GM21737 (cell line): Measurements from ENCODE around the gene FSTL4.

Experiments used
- ATAC-seq: cut with Tn5 transposase; IDR thresholded peaks from one replicate; pipeline ENCODE4 v1.9.1; 2021; ENCODE audit warnings: mild to moderate bottlenecking, moderate library complexity; ENCODE audit not compliant: unreplicated experiment

Gene FSTL4

GRCh38 chr5:133612249-133612860 lies at the start of gene FSTL4:
Gene FSTL4, minus strand, starts transcription at chr5:133612541.
- no peak for ATAC-seq

GRCh38 chr5:133661389-133661788 lies 49.0 kb upstream of the FSTL4 start:
- ATAC-seq = no peak

- ATAC-seq = no peak
Measured at GRCh38 chr5:133658327-133658726, 46.0 kb upstream of the FSTL4 start.

- ATAC-seq = no peak
Measured at GRCh38 chr5:133657036-133657435, 44.7 kb upstream of the FSTL4 start.

- no peak for ATAC-seq
Measured at GRCh38 chr5:133655966-133656365, 43.6 kb upstream of the FSTL4 start.

- ATAC-seq = no peak
Measured at GRCh38 chr5:133653760-133654049, 41.4 kb upstream of the FSTL4 start.

- ATAC-seq = no peak
Measured at GRCh38 chr5:133652951-133653759, 40.8 kb upstream of the FSTL4 start.

GRCh38 chr5:133644000-133644865 lies 31.9 kb upstream of the FSTL4 start:
- ATAC-seq = no peak

GRCh38 chr5:133643365-133643764 lies 31.0 kb upstream of the FSTL4 start:
- ATAC-seq = no peak

- ATAC-seq = no peak
Measured at GRCh38 chr5:133642153-133642722, 29.9 kb upstream of the FSTL4 start.

GRCh38 chr5:133641683-133642082 lies 29.3 kb upstream of the FSTL4 start:
- no peak for ATAC-seq

GRCh38 chr5:133639850-133640528 lies 27.6 kb upstream of the FSTL4 start:
- no peak for ATAC-seq

- no peak for ATAC-seq
Measured at GRCh38 chr5:133638436-133638835, 26.1 kb upstream of the FSTL4 start.

- ATAC-seq = no peak
Measured at GRCh38 chr5:133637206-133637605, 24.9 kb upstream of the FSTL4 start.

GRCh38 chr5:133635051-133635450 lies 22.7 kb upstream of the FSTL4 start:
- no peak for ATAC-seq

GRCh38 chr5:133627180-133627579 lies 14.8 kb upstream of the FSTL4 start:
- no peak for ATAC-seq

- no peak for ATAC-seq
Measured at GRCh38 chr5:133624316-133624715, 12.0 kb upstream of the FSTL4 start.

- no peak for ATAC-seq
Measured at GRCh38 chr5:133618141-133618540, 5.8 kb upstream of the FSTL4 start.

GRCh38 chr5:133613743-133614142 lies 1.4 kb upstream of the FSTL4 start:
- ATAC-seq = no peak

- no peak for ATAC-seq
Measured at GRCh38 chr5:133613184-133613583, 843 bp upstream of the FSTL4 start.
